Stimulated activated CD4-positive, alpha-beta T cell treated with anti-CD3 and anti-CD28 coated beads, Interleukin-1b, Interleukin-23, amount 100 ng/mL, for 24 hours (primary cell): ENCODE data around the gene TNNI2.
"Not testable (repeated sequence)": the region's sequence is repeated elsewhere in the genome, so short reads cannot be mapped to it uniquely, and the experiment has no call there.

Experiments used
- DNase-seq, 4 experiments: peaks; one replicate each; pipeline ENCODE4 v3.0.0-alpha.2; 2020; ENCODE audit warnings: low read depth in 4 of 4, low spot score in 1 of 4

The TNNI2 gene

DNA sequence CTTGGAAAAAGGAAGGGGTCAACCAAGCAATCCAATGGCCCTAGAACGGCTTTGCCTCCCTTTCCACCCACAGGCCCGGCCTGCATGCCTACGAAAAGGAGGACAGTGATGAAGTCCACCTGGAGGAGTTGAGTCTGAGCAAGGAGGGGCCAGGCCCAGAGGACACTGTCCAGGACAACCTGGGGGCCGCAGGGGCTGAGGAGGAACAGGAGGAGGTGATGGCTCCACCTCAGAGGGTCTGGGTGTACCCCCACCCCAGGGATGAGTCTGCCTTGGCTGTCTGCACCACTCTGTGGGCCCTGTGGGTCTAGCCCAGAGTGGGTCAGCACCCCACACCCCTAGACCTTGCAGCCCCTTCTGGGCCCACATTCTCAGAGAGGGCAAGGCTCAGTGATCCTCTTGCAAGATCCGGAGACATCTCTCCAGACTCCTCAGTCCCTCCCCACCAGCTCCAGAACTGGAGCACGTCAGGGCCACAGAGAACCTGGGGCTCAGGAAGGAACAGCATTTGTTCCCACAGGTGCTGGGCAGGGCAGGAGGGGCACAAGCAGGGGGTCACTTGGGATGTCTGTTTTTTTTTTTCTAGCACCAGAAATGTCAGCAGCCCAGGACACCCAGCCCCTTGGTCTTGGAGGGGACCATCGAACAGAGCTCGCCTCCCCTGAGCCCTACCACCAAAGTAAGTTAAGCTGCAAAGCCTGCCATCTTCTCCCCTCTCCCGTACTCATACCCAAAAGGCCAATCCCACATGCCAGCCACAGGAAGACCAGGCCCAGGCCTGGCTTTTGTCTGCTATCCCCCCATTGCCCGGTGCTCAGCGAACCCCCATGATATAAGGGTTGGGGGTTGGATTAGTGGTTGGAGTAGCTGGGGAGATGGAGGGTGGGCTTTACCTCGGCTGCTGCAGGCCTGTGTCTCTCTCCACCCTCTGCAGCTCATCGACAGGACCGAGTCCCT is 44.8 kb downstream of the TNNI2 start:
- DNase-seq = no peak

DNA sequence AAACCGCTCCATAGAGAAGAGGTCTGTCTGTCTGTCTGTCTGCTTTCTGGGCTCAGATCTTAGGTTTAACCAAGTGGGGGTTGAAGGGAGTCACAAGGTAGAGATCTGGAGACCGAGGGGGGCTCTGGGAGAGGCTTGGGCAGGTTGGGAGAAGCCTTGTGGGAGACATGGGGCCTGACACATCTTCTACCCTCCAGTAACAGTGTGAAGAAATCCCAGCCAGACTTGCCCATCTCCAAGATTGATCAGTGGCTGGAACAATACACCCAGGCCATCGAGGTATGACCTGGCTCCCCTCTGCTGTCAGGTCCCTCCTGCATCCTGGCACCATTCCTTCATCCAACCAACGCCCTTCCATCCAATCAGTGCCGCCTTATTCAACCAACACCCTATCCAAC is 45.5 kb downstream of the TNNI2 start:
- DNase-seq = no peak

- not testable (repeated sequence) for DNase-seq
Measured at GRCh38 chr11:1886551-1886950, 47.8 kb downstream of the TNNI2 start.

DNA sequence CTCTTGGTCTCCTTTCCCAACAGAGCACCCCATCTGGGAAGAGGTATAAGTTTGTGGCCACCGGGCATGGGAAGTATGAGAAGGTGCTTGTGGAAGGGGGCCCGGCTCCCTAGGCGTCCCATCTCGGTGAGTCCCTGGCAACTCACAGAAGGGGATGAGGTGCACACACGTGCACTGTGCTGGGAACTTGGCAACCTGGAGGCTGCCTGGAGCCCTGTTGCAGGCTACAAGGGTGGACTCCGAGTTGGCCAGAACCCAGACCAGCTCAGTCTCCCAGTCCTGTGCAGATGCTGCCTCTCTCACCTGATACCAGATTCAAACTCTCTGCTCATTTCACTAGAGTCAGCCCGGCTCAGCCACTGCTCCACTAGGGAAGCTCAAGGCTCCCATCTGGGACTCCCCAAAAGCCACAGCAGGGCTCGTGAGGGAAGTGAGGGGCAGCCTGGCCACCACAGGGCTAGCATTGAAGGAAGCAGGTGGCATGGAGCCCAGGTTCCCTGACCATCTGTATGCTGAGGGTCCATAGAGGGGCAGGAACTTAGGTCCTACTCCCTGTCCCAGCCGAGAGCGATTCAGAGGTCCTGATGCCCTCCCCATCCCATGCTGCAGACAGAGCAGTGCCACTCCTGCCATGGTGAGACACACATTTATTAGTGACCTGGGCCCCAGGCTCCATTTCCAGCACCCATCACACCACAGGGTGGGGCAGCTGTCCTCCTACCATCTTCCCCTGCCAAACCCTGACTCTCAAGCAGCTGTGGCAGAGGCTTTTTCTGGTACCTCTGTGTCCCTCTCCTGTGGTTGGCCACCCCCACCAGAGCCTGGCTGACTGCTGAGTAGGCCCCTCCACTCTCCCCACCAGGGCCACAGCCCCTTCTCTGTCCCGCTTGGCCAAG is 48.9 kb downstream of the TNNI2 start:
- DNase-seq = no peak

- no peak for DNase-seq
Measured at GRCh38 chr11:1888347-1888753, 49.6 kb downstream of the TNNI2 start.

DNA sequence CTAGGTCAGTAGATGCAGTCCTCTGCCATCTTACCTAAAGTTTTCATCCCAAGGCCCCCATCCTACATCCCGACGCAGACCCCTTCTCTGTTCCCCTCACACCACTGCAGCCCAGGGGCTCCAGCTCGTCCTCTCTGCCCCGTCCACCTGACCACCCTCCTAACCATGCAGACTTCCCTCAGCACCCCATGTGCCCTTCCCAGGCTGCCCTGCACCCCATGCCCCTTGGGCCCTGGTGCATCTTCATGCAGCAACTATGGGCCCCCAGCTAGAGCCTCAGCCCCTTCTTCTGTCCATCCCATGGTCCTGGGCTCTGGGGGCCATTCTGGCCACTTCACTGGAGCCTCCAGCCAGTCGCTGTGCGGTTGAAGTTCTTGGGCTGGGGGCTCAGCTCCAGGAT is 50.0 kb downstream of the TNNI2 start:
- no peak for DNase-seq

- DNase-seq = peak; percentile 18 to 67 (median 37)
Measured at GRCh38 chr11:1889224-1889930, 50.6 kb downstream of the TNNI2 start.

DNA sequence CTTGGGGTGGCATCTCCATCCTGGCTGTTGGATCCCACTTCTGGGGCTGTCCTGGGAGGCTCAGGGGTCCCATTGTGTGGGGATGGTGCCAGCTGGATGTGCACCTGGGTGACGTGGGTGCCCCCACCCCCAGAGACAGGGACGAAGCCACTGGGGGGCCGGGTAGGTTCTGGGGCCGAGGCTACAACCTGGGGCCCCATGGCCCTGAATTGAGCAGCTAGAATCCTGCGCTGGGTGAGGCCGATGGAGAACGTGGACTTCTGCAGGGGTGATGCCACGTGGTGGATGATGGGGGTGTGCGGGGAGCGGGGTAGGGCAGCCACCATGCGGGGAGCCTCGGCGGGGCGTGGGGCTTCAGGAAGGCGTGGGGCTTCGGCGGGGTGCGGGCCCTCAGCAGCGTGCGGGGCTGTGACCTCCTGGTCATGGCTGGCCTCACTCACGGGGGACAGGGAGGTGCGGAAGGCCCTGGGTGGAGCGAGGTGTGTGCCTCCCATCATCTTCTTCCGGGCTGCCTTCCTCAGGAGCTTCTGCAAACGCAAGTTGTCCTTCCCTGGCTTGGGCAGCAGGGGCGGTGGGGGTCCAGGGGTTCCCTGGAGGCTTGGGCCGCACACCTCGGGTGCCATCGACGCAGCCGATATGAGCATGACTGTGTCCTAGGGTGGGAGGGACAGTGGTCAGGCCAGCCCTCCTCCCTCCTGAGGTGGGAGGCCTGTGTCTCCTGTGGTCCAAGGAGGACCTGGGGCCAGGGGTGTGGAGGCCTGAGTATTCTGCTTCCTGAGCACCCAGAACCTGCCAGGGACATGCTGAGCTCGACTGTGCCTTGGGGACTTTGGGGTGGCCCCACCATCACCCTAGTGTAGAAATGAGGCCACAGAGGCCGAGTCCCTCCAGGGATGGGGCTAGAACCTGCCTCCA is 51.4 kb downstream of the TNNI2 start:
- DNase-seq = no peak
